ENCODE results near the gene TBL1X. TPM values are rescaled to one million over a fixed set of nuclear protein-coding genes. Genes with fewer than 3 reads are reported as not detected.

The TBL1X gene
- total and polyA plus RNA-seq, 2 of the 13 experiments (the other 11 are each of a cell fraction or from before 2014, with no cell fraction given): 17.6 to 19.9 TPM

DNA sequence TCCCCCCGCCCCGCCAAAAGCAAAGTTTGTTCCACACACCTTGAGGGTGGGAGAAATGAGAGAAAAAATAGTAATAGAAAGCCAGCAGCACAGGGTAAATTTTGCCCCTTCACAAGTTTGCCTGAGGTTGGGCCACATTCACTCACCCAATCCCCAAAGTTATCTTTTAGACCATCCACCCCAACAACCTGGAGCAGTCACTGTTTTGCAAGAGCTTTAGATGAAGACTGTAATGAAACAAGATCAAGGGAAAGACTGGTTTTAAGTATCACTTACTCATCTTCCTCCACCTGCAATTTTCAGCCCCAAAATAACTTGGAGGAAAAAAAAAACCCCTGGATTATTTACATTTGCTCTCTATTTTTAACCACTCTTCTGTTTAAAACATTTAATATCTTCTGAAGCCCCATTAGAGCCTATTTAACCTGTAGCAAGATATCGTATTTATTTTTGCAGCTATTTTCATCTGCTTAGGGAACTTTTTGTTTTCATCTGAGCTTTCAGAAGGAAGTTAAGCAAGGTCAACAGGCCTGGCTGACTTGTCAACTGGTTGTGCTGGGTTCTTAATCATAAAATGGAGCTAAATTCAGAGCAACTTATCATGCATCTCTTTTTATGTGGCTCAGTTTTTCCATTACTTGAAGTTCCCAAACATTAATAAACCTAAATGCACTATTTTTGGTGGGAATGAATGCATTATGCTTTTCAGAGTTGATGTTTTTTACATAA lies 24.6 kb upstream of the TBL1X start:
- no peak for DNase-seq (ENCODE audit: low spot score)
- intact Hi-C loops (cut with micrococcal nuclease; ENCODE audit: unreplicated experiment): no loop called here
- no peaks in the 10 kb centered on the region for H3K79me2 ChIP-seq (ENCODE audit: insufficient read depth, low read length)
- H3K9ac ChIP-seq (ENCODE audit: insufficient read depth, low read depth, low read length): no peak overlapping the region
- H3K4me3 ChIP-seq (replicated peaks in 1 of 3; ENCODE audit: insufficient read depth in 1 of 3, low read depth in 2 of 3, low read length in 3 of 3): no peak overlapping the region
- WGBS (ENCODE audit: low lambda C conversion rate): 49% methylated on average over 3 of the region's 3 CpGs
- ChIA-PET POLR2A (no interaction called here), CTCF (ENCODE audit: low intra/inter-chr PET ratio, low total read pairs) (no interaction called here)
- no peaks in the 10 kb centered on the region for H4K20me1 ChIP-seq (ENCODE audit: insufficient read depth, low read length)
- TF ChIP-seq ZNF709 (CRISPR knock-in tag; IDR thresholded peaks at IDR 0.05): no peak
- TF ChIP-seq MZF1 (CRISPR knock-in tag; IDR thresholded peaks at IDR 0.05; ENCODE audit: borderline replicate concordance): no peak
- no peak for TF ChIP-seq CBFB (CRISPR knock-in tag; IDR thresholded peaks at IDR 0.05)
- TF ChIP-seq ZNF841 (CRISPR knock-in tag; IDR thresholded peaks at IDR 0.05; ENCODE audit: borderline replicate concordance): no peak
- no peak for TF ChIP-seq HDAC6 (IDR thresholded peaks at IDR 0.05; ENCODE audit: low read depth, low read length)
- TF ChIP-seq, protein P1, sequence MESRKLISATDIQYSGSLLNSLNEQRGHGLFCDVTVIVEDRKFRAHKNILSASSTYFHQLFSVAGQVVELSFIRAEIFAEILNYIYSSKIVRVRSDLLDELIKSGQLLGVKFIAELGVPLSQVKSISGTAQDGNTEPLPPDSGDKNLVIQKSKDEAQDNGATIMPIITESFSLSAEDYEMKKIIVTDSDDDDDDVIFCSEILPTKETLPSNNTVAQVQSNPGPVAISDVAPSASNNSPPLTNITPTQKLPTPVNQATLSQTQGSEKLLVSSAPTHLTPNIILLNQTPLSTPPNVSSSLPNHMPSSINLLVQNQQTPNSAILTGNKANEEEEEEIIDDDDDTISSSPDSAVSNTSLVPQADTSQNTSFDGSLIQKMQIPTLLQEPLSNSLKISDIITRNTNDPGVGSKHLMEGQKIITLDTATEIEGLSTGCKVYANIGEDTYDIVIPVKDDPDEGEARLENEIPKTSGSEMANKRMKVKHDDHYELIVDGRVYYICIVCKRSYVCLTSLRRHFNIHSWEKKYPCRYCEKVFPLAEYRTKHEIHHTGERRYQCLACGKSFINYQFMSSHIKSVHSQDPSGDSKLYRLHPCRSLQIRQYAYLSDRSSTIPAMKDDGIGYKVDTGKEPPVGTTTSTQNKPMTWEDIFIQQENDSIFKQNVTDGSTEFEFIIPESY (CRISPR knock-in tag; IDR thresholded peaks at IDR 0.05): no peak
- TF ChIP-seq GABPB1 (CRISPR knock-in tag; IDR thresholded peaks at IDR 0.05): no peak
- H2AFZ ChIP-seq (ENCODE audit: low read length): no peak overlapping the region
- in situ Hi-C loops (cut with HindIII; ENCODE audit: extremely low pct_ligation_motif_present, low pct_unique_long_range_greater_than_20kb): no loop called here
- ATAC-seq: no peak
- no peak for FAIRE-seq
- no peaks in the 10 kb centered on the region for H3K9me3 ChIP-seq (ENCODE audit: low read length)
- H3K4me2 ChIP-seq (ENCODE audit: low read depth, low read length): no peak overlapping the region
- no TSS peak for BruUV-seq (replicated peaks)
- H3K27ac ChIP-seq (ENCODE audit: extremely low read length, insufficient read depth, low read length): no peak overlapping the region
- H3K27me3 ChIP-seq (ENCODE audit: control insufficient read depth in 1 of 2, insufficient read depth in 2 of 2, low read length in 2 of 2): no peaks in the 10 kb centered on the region
- peaks cover 6% of the 10 kb centered on the region; the same call in 1 of the 2 replicates for H3K4me1 ChIP-seq (ENCODE audit: insufficient read depth, low read length)
- H3K36me3 ChIP-seq (replicated peaks in 1 of 2; ENCODE audit: control insufficient read depth in 1 of 2, insufficient read depth in 2 of 2, low read length in 2 of 2): no peaks in the 10 kb centered on the region
